GM19035 (cell line): Measurements from ENCODE around the gene SLC7A7.
"Not testable (repeated sequence)": the region's sequence is repeated elsewhere in the genome, so short reads cannot be mapped to it uniquely, and the experiment has no call there.

Source experiments
- ATAC-seq: cut with Tn5 transposase; IDR thresholded peaks from one replicate; pipeline ENCODE4 v1.9.1; 2021; ENCODE audit not compliant: unreplicated experiment

SLC7A7 gene

GRCh38 chr14:22793976-22794375, 21.3 kb downstream of the SLC7A7 start:
- no peak for ATAC-seq

- ATAC-seq: not testable (repeated sequence)
Observed at GRCh38 chr14:22793550-22793949, 21.7 kb downstream of the SLC7A7 start.

- ATAC-seq: no peak
Observed at GRCh38 chr14:22792158-22792557, 23.1 kb downstream of the SLC7A7 start.

GRCh38 chr14:22791301-22791700, 23.9 kb downstream of the SLC7A7 start:
- ATAC-seq: no peak

- ATAC-seq: no peak
Observed at GRCh38 chr14:22786685-22787084, 28.6 kb downstream of the SLC7A7 start.

- no peak for ATAC-seq
Observed at GRCh38 chr14:22781301-22781991, 33.8 kb downstream of the SLC7A7 start.

GRCh38 chr14:22780941-22781300, 34.3 kb downstream of the SLC7A7 start:
- ATAC-seq: no peak

- no peak for ATAC-seq
Observed at GRCh38 chr14:22780105-22780679, 35.0 kb downstream of the SLC7A7 start.

GRCh38 chr14:22778084-22778483, 37.2 kb downstream of the SLC7A7 start:
- ATAC-seq: no peak

GRCh38 chr14:22776849-22777248, 38.4 kb downstream of the SLC7A7 start:
- not testable (repeated sequence) for ATAC-seq

GRCh38 chr14:22776215-22776614, 39.0 kb downstream of the SLC7A7 start:
- ATAC-seq: no peak

GRCh38 chr14:22774011-22774706, 41.1 kb downstream of the SLC7A7 start:
- ATAC-seq: no peak

GRCh38 chr14:22773162-22774010, 41.8 kb downstream of the SLC7A7 start:
- ATAC-seq: no peak

GRCh38 chr14:22772725-22773124, 42.5 kb downstream of the SLC7A7 start:
- ATAC-seq: no peak

- ATAC-seq: no peak
Observed at GRCh38 chr14:22770481-22771187, 44.6 kb downstream of the SLC7A7 start.

GRCh38 chr14:22769369-22769768, 45.9 kb downstream of the SLC7A7 start:
- ATAC-seq: no peak

GRCh38 chr14:22768947-22769346, 46.3 kb downstream of the SLC7A7 start:
- ATAC-seq: no peak

- ATAC-seq: no peak
Observed at GRCh38 chr14:22767323-22767589, 48.0 kb downstream of the SLC7A7 start.

GRCh38 chr14:22766457-22767322, 48.5 kb downstream of the SLC7A7 start, which contains the start of gene OXA1L:
TSS of gene OXA1L (plus strand) at chr14:22766688. CDS start at chr14:22766702, 14 bp downstream.
- peak; percentile 77 for ATAC-seq

GRCh38 chr14:22764382-22764781, 50.9 kb downstream of the SLC7A7 start:
- ATAC-seq: no peak
